ENCODE measurements around the gene AGBL4.

The AGBL4 gene

DNA sequence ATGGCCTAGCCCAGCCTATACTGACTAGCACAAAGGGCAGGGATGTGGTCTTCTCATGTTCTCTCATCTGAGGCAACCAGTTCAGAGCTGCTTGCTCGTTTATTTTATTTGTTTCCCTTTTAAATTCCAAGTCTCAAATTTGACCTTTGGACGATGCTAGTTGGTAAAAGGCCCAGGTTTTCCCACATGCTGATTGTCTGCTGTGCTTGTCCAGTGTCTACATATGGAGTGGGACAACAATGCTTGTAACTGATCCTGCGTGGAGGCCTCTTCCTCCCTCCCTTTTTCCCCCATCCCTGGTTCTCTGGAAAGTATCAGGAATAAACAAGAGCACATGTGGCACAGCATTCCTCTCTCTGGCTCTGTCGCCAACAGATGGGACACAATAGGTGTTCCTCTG, 1213.0 kb downstream of the AGBL4 start:
- DNase-seq (ENCODE audit: low read depth), result no peak
- no peak overlapping the region for H3K4me3 ChIP-seq (ENCODE audit: low read depth, low read length)
- no peak for TF ChIP-seq CTCF (IDR thresholded peaks at IDR 0.05; ENCODE audit: low read depth, low read length, missing control alignments)

DNA sequence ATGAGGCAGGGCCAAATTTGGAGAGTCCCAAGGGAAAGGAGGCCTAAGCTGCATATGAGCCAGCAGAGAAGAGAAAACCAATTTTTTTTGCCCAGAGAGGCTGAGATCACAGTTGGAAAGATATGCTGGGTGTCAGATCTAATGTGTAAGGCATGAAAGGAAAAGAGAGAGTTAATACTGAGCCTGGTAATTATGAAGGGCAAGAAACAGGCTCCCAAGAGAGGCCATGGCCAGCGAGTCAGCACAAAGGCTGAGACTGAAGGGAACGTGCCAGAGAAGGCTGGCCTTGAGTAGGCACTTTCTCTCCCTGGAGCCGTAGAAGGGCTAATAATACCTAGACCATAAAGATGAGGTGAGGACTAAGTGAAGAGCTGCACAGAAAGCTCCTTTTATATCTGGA, 1215.3 kb downstream of the AGBL4 start:
- TF ChIP-seq CTCF (IDR thresholded peaks at IDR 0.05; ENCODE audit: low read depth, low read length, missing control alignments), result no peak
- H3K4me3 ChIP-seq (ENCODE audit: low read depth, low read length), result no peak overlapping the region
- DNase-seq (ENCODE audit: low read depth), result no peak

DNA sequence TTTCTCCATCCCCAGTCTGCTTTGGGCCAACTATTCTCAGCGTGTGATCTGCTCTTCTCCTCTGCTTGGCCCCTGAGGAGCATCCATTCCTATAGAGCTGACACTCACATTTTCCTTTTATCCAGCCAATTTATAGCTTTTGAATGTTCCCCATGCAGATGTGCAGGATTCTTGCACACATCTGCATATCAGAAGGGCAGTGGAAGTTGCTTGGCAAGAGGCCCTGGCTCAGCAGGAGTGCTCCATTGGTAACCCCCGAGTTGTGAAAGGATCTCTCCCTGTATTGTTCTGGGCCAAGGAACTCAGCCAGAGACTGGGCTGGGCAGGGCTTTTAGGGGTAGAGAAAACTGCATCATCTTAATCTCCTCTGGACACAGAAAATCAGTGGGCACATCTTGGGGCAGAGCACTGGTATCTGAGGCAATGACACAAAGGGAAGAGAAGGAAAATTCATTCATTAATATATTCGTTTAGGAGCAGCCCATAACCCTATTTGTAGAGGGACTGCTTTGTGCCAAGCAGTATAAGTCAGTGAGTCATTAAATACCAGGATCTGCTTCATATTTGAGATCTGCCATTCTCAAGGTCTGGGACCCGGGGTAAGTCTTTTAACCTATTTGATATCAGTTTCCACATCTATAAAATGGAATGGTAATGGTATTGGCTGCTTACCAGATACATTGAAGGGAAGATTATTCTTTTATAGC, 1216.0 kb downstream of the AGBL4 start:
- no peak overlapping the region for H3K4me3 ChIP-seq (ENCODE audit: low read depth, low read length)
- no peak for DNase-seq (ENCODE audit: low read depth)
- no peak for TF ChIP-seq CTCF (IDR thresholded peaks at IDR 0.05; ENCODE audit: low read depth, low read length, missing control alignments)

DNA sequence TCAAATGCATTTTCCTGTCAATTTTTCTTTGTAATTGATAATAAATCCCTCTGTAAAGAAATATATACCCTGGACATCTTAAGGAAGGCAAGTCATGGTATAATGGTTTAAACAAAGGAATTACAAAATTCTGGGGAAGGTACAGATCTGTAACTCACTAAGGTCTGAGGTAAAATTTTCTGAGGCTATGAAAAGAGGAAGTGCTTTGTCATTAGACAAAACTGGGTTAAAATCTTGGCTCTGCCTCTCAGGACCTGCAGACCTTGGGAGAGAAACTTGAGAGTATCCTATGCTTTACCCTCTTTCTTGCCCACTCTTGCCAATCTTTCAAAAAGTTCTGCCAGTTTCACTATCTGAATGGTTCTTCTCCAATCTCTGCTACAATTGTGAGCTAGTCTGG, 1220.3 kb downstream of the AGBL4 start:
- DNase-seq (ENCODE audit: low read depth), result no peak
- no peak for TF ChIP-seq CTCF (IDR thresholded peaks at IDR 0.05; ENCODE audit: low read depth, low read length, missing control alignments)
- H3K4me3 ChIP-seq (ENCODE audit: low read depth, low read length), result no peak overlapping the region

DNA sequence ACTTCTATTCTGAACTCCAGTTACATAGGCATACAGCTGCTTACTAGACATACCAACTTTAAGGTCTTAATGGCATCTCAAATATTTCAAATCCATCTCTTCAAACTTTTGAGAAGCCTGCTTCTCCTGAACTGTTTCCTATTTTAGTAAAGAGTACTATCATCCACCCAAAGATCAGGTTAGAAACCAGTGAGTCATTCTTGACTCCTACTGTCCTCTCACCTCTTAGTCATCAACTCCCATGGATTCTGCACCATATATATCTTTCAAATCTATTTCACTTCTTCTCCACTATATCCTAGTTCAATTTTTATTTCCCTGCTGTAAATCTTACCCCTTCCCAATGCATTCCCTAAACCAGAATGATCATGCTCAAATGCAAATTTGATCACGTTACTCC, 1228.9 kb downstream of the AGBL4 start:
- no peak overlapping the region for H3K4me3 ChIP-seq (ENCODE audit: low read depth, low read length)
- TF ChIP-seq CTCF (IDR thresholded peaks at IDR 0.05; ENCODE audit: low read depth, low read length, missing control alignments), result no peak
- no peak for DNase-seq (ENCODE audit: low read depth)

DNA sequence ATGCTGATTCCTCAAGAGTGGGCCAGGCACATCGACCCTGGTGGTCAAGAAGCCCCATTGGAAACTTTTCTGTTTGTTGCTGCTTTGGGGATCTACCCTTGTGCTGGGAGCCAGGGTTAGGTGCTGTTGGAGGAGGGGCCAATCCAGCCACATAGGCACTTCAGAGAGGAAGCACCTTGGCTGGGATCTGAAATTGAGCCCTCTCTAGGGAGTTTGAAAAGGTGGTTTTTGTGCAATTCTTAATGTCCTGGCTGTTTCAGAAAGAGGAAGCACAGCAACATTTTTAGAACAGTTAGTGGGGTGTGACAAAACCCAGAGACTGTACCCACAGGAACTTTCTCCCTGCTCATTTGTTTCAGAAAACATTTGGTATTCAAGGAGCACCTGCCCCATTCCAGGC, 1229.9 kb downstream of the AGBL4 start:
- no peak overlapping the region for H3K4me3 ChIP-seq (ENCODE audit: low read depth, low read length)
- DNase-seq (ENCODE audit: low read depth), result peak; percentile 25
- no peak for TF ChIP-seq CTCF (IDR thresholded peaks at IDR 0.05; ENCODE audit: low read depth, low read length, missing control alignments)

GRCh38 chr1:48792961-48793360, 1230.8 kb downstream of the AGBL4 start:
- TF ChIP-seq CTCF (IDR thresholded peaks at IDR 0.05; ENCODE audit: low read depth, low read length, missing control alignments), result no peak
- no peak for DNase-seq (ENCODE audit: low read depth)
- H3K4me3 ChIP-seq (ENCODE audit: low read depth, low read length), result no peak overlapping the region
